GM03348 (cell line): ENCODE results near the gene NEK10.
"Not testable (repeated sequence)": the region's sequence is repeated elsewhere in the genome, so short reads cannot be mapped to it uniquely, and the experiment has no call there.

Source experiments
- DNase-seq: peaks from one replicate; pipeline ENCODE4 v3.0.0; 2012; ENCODE audit warnings: low spot score

NEK10 gene

DNA sequence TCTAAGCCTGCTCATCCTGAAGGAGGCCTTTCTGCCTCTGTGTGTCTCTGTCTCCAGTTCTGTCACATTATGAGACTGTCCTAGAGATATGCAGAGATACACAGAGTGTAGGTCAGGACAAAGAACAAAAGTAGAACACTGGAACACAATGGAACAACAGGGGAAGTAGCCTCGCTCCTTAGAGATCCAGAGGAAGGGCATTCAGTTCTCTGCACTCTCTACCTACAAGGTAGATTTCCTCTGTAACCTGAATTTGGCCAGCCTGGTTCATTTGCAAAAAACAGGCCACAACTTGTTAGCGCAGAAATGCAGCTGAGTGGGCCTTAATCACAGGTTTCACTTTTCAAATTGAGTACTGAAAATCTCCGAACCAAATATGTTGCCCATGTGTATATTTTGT lies 19.4 kb downstream of the NEK10 start:
- no peak for DNase-seq

DNA sequence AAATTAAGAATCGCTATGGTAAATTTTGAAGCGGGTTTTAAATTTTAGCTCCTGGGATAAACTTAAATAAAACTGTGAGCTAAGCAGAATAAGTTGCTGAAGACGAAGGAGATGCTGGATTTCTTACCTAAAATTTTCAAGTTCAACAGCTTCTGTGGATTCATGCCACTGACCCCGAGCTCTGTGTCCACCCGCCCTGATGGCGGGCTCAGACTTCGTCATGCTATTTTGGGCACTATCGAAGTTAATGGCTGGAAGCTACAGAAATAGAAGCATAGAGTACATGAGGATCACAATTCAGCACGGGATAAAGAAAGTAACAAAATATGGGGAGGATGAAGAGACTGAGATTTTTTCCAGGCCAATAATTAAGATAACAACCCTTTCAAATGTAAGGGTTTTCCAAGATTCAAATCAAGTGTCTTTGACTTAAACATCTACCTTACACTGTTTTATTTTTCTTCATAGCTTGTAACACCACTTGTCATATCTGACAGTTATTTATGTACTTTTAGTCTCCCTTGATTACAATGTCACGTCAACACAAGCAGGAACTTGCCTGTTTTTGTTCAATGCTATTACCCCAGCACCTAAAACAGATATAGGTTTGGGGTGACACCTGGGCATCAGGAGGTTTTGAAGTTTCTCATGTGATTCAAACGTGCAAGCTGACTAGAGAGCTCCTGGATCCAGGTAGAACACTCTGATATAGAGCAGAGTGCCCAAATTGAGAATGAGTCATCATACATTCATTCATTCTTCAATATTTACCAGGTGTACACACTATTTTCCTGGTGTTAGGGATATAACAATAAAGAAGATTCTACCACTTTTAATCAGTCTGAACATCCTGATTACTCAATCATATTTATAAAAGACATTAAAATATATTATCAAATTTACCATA lies 23.0 kb downstream of the NEK10 start:
- DNase-seq = no peak

DNA sequence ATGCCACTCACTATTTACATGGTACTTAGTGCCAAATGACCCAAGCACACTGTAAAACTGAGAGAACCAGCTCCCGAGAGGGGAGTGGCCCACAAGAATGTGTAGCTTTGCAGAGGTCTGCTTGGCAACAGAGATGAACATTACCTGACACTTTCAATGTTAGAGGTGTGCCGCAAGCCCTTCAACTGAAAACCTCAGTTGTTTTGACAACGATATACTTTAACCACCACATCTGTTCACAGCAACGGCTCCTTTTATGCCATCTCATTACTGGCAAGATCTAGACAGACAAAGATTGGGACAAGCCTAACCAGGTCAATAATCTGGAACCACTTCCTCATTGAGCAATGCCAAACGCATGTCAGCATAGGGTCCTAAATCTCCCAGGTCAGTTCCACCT lies 23.7 kb downstream of the NEK10 start:
- no peak for DNase-seq

DNA sequence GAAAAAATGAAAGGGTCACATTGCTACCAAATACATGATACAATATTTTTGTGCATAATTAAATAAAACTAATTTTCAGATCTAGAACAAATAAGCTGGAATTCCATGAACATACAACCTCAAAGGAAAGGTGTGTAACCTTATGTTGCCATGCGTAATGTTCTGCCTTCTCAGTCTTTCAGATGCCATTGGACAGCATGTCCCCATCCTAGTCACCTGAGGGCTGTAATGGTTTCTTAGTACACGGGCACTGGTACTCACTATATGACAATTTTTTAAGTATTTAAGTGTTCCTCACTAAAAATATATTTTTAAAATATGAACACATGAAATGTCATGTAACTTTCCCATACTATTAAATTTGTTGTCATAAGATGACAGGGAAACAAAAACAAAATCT lies 24.1 kb downstream of the NEK10 start:
- no peak for DNase-seq

DNA sequence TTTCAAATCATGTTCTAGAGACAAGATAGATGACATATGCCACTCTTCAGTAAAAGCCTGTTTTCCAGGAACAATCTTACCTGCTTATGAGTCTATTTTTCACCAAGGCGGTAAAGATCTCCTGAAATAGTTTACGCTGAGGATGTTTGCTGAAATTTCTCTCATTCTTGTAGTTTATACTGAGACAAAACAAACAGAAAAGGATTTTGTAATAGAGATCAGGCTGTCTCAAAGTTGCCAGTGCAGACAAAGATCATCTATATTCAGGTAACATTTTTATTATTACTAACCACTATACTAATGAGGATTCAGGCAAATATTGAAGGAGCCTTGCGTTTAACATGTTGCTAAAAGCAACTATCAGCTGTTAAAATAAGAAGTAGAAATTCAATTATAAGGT lies 25.0 kb downstream of the NEK10 start:
- DNase-seq = no peak

DNA sequence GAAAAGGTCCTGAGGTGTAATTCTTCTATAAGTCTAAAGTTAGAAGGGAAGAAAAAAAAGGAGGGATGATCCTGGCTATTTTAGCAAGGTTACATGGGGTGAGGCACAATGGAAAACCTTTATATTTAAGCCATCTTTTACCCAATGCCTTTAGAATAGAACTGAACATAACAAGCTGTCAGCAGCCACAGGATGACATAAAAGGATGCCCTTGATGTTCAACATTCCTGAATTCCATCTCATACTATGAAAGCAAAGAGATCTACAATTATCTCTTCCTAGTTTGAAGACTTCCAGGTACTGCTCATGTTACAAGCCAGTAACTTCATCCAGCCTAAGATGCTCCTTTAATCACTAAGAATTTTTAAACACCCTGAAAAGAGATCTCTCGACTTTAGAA lies 26.9 kb downstream of the NEK10 start:
- no peak for DNase-seq

DNA sequence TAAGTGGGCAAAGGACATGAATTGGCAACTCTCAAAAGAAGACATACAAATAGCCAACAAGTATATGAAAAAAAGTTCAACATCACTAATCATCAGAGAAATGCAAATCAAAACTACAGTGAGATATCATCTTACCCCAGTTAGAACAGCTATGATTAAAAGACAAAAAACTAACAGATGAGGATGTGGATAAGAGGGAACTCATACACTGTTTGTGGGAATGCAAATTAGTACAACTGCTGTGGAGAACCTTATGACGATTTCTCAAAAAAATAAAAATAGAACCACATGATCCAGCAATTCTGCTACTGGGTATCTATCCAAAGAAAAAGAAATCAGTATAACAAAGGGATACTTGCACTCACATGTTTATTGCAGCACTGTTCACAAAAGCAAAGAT lies 28.6 kb downstream of the NEK10 start:
- no peak for DNase-seq

DNA sequence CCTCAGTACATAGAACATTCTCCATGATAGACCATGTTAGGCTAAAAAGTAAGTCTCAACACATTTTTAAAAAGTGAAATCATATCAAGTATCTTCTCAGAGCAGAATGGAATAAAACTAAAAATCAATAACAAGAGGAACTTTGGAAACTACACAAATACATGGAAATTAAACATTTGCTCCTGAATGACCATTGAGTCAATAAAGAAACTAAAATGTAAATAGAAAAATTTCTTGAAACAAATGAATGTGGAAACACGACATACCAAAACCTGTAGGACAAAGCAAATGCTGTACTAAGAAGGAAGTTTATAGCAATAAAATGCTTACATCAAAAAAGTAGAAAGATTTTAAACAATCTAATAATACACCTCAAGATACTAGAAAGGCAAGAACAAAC lies 33.6 kb downstream of the NEK10 start:
- DNase-seq = no peak

DNA sequence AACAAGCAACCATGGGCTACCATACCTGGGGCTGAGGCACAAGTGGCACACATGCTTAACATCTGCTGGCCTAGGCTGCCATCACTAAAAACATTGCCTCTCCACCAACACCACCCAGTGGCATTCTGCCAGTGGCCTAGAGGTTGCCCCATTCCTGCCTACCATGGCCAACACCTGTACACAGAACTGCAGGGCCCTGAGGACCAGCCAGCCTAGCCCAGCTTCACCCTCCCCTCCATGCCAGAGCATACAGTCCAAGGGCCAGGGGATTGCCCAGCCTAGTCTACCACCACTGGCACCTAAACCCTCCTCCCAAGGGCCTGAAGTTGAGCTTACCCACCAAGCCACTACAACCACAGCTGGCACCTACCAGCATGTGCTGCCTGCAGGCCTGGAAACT lies 35.3 kb downstream of the NEK10 start:
- no peak for DNase-seq

DNA sequence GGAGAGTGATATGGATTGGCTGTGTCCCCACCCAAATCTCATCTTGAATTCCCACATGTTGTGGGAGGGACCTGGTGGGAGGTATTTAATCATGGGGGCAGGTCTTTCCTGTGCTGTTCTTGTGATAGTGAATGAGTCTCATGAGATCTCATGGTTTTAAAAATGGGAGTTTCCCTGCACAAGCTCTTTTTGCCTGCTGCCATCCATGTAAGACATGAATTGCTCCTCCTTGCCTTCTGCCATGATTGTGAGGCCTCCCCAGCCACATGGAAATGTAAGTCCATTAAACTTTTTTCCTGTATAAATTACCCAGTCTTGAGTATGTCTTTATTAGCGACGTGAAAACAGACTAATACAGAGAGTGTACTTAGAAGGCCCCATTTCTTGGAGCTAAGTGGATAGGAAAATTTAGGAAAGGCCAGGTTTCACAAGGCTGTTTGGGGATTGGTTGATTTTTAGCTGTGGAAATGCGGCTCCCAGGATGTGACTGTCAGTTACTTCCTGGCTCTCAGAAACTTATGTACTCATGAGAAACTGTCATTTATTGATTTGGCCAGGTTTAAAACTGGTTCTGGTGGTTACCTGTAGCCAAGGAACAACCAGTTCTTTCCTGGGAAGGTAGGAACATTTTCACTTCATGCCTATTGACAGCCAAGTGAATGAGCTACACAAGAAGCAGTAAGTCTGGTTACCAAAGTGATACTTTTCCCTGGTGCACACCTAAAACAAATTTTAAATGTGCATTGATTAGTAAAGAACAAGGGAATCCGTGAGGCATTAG lies 40.0 kb downstream of the NEK10 start:
- not testable (repeated sequence) for DNase-seq

DNA sequence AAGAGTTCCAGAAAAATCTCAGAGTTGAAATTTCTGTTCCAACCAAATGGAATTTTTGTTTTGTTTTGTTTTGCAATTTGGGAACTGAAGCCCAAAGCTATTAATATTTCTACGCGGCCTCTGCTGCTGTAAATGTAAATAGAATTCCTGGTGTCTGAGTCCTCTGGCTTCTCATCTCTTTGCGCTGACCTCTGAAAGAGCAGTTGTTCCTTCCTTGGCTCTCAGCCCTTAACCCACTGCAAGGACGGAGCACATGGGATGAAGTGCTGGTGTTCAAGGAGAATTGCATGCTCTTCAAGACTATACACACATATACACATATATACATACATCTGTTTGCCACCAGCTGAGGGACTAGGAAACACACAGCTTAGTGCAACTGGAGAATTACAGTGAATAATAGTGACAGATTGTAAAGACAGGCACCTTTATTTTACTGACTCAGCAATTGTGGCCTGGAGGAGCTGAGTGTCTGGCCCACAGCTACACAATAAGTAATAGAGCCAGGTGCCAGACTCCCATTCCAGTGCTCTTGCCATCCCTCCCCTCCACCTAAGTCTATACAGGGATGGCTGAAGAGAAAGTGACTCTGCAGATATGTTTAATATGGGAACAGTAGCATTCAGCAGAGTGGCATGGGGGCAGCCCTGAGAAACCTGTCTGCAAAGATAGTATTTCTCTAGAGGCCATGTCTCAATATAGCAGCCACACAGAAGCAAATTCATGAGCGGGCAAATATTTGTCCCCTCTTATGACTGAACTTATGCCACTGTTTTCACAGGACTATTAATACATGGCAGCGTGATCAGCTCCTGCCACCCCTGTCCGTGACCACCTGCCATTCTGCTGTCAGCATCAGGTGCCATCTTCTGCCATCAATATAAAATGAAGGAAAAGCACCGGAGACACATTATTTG lies 42.3 kb downstream of the NEK10 start:
- DNase-seq = peak; percentile 85

DNA sequence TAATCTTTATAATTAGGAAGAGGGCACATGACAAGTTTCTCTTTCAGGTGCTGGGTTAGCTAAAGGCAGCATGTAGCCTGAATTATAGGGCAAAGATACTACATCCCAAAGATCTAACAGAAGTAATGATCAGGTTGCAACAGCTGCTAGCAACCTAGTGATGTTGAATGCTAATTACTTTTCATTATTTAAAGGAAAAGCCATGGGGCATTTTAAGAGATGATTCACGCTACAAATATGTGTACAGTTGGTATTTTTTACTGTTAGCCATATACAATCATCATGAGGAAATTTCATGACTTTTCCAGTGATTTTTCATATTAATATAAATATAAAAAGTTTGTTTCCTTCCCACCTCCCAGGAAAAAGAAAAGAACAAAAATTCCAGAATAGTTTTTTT lies 43.0 kb downstream of the NEK10 start:
- peak; percentile 31 for DNase-seq

DNA sequence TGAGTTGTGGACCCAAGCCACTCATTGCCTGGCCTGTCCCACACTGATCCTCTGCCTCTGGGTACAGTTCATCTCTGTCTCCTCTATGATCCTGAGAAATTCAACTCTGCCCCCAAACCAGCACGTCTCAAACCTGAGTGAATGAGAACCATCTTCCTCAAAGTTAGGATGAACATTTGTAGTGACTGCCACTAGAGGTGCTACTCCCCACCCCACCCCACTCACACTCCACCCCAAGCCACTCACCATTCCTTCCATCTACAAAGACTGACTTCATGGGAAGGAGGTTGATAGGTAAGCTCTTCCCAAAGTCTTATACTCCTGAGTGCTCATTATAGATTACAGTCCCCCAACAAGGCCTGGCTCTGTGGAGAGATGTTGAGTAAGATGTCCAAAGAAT lies 43.8 kb downstream of the NEK10 start:
- peak; percentile 13 for DNase-seq

DNA sequence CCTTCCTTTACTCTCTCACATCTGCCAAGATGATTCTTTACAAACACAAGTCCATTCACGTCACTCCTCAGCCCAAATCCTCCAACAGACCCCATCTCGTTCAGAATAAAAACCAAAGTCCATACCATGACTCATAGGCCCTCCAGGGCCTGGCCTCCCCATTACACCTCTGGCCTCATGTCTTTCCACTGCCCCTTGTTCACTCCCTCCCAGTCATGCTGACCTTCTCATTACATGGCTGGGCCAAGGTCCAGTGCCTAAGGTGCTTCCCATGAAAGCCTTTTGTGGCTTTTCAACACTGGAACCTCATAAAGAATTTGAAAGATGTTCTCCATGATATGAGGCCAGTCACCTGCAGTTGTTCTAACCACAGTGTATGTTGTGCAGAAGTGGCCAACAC lies 44.5 kb downstream of the NEK10 start:
- DNase-seq = no peak

DNA sequence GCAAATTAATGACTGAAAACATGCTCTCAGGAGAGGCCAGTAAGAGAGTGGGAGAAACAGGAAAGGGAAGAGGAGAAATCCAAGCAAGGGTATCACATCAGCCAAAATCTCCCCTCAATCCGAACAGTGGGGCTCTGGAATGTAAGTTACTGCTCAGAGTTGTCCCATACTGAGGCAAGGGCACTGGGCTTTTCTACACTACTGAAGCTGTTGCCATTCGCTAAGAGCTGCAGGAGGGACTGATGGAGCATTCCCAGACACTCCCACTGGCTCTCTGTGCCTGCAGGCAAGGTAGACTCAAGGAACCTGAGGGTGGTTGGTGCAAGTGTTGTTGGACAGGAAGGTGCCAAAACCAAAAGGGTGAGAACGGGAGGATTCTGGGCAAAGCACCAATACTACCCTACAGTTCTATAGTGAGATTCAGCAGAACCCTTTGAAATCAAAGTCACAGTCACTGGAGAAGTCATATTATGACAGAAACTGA lies 46.1 kb downstream of the NEK10 start:
- no peak for DNase-seq

DNA sequence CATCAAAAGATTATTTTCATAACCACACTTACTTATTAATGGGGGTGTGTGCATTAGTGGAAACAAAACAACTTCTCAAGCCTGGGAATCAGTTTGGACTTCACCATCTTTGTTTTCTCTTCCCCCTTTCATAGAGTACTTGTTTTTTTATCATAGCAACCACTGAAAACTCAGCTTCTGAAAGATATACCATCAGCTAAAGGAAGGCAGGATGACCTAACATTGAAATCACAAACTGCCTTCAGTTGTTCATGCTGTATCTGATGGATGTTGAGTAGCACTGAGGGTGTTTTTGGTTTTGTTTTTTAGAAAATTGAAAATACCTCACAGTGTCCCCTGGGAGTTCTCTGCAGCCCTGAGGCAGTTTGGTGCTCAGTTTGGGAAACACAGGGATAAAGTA lies 46.5 kb downstream of the NEK10 start:
- DNase-seq = no peak

DNA sequence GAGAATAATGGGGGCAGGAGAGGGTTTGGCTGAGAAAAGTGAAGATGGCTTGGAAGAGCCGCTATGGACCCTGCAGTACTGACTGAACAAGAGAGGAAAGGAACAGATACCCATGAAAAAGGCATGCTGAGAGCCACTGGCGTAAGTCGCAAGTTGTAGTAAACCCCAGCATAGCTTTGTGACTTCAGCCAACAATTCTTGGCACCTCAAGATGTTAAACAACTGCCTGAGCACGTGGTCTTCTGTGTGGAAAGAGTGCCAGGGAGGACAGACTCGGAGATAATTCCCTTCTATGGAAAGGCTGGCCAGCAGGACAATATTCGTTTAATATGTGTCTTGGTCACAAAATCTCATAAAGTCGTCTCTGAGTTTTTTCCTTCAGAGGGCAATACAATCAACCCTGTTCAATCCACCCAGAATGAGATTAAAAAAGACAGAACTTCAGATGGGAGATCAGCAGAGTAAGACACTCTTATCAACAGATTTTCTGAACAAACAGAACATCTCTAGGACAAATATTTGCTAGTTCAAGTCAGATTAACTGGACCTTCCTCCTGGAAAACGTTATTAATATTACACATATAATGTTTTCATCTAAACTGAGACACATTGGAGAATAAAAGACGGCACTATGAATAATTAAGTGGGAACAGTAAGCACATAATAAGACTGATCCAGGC lies 49.2 kb downstream of the NEK10 start:
- no peak for DNase-seq

DNA sequence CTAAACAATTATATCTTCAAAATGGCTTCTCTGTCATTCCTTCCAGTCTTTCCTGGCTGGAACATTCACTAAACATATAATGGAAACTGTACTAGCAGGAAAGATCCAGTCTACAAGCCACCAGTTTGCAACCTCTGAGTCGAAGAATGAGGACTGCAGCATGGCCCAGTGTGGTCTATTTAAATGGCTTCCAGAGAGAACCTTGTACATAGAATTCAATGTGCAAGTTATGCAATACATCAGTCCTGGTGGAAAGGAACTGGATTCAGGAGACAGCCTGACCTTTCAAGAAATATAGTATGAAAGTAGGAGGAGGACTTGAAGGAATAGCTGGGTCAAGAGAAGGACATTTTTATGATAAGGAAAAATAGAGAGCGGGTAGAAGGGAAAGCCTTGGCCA lies 49.9 kb downstream of the NEK10 start:
- no peak for DNase-seq

DNA sequence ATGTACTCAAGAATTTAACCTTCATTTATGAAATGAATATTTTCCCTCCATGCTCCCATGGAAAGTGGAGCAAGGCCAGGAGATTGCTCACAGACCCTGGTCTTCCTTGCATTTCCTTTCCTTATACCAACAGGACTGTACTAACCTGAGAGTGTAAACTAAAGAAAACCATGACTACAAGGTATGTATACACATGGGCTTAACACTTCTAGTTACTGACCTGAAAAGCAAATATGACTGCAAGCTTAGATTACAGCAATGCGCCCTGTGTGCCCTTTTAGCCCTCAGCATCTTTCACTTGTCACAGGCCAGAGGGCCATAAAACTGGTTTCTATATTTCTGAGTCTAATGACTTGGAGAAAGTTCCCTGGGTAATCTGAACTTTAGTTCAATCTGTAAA lies 52.1 kb downstream of the NEK10 start:
- no peak for DNase-seq

DNA sequence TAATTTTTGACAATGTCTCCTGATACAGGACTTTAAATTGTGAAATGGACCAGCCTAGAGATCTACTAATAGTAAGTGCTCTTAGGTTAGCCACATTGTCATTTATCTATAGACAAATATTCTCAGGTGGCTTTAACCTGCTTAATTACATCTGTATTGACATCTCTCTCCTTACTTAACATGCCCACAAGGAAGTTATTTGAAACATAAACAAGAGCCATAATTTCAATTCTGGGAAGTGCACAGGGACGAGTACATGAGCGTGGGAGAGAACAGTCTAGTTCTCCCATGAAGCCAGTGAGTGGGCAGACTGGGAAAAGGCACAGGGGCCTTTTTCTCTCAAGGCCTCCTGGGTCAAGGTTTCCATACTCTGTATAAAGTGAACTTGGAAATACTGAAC lies 54.2 kb downstream of the NEK10 start:
- no peak for DNase-seq

DNA sequence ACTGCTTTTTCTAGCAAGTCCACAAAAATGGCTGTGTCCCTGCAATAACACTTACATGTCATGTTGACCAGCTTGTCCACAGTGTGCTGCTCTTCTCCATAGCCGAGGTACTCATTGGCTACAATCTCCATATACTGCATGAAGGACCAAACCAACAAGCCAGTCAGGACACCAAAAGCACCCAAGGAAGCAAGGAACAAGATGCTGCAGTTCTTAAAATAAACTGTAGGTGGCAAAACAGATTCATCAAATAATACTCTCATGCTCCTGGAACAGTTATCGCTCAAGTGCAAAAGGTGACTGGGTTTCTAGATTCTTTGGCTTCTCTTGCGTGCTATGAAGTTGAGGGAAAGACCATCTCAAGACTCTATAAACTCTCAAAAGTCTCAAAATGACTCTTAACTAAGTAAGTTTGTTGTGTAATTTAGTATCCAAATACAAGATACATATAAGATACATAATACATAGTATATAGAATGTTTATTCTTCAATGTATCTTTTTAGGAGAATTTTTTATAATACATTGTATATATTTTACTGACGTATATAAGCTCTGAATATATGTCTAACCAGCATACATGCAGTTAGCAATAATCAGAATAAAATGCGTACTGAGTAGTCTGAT lies 57.0 kb downstream of the NEK10 start:
- peak; percentile 65 for DNase-seq
